Activated T-helper 2 cell treated with anti-CD3 and anti-CD28 coated beads, Interferon-gamma antibody, Interleukin-2, Interleukin-4, amounts not matched to agents 10 μg/mL and 5 μg/mL and 100 μg/mL, durations not matched to agents 14 hours and 24 hours and 36 hours (primary cell): Measurements from ENCODE around the gene KIF5B. TPM values are rescaled to one million over a fixed set of nuclear protein-coding genes. Genes with fewer than 3 reads are reported as not detected.

Source experiments
- DNase-seq: peaks from one replicate; pipeline ENCODE4 v3.0.0; 2021; ENCODE audit warnings: low spot score
- H3K27ac Mint-ChIP-seq: one replicate; pipeline ENCODE4 v1.8.0; 2021; ENCODE audit warnings: mixed read lengths
- H3K27me3 Mint-ChIP-seq: one replicate; pipeline ENCODE4 v1.8.0; 2021; ENCODE audit warnings: low read depth, mixed read lengths
- H3K36me3 Mint-ChIP-seq: one replicate; pipeline ENCODE4 v1.8.0; 2021; ENCODE audit warnings: low read depth, mixed read lengths
- H3K4me1 Mint-ChIP-seq: one replicate; pipeline ENCODE4 v1.8.0; 2021; ENCODE audit warnings: low read depth, mixed read lengths
- H3K4me3 Mint-ChIP-seq: one replicate; pipeline ENCODE4 v1.8.0; 2021; ENCODE audit warnings: low read depth, mild to moderate bottlenecking, moderate library complexity, mixed read lengths
- H3K9me3 Mint-ChIP-seq: one replicate; pipeline ENCODE4 v1.8.0; 2021; ENCODE audit warnings: mixed read lengths
- intact Hi-C: fragments of 100-400 bp; cut with micrococcal nuclease; formaldehyde crosslinking; loops from one replicate; pipeline ENCODE4 v1.15.1; 2023
- total RNA-seq: library from RNA; stranded (reverse); gene quantifications from 2 replicates; pipeline ENCODE4 v1.2.3, GENCODE V29; 2022

Gene KIF5B
- total RNA-seq, 1 donor from 2014 or later = 76.6 TPM

GRCh38 chr10:32033171-32033570 lies 23.1 kb downstream of the KIF5B start:
- Mint-ChIP-seq H3K4me1 (peaks cover 19% of the 10 kb centered on the region), H3K27me3 (no peaks in the 10 kb centered on the region), H3K27ac (no peak overlapping the region), H3K4me3 (no peak overlapping the region), H3K36me3 (peaks cover 87% of the 10 kb centered on the region), H3K9me3 (no peaks in the 10 kb centered on the region)
- DNase-seq = no peak
- intact Hi-C loops = no loop called here

- H3K27me3 Mint-ChIP-seq = no peaks in the 10 kb centered on the region
- no peak for DNase-seq
- peaks cover 13% of the 10 kb centered on the region for H3K4me1 Mint-ChIP-seq
- H3K4me3 Mint-ChIP-seq = no peak overlapping the region
- peaks cover 90% of the 10 kb centered on the region for H3K36me3 Mint-ChIP-seq
- H3K9me3 Mint-ChIP-seq = no peaks in the 10 kb centered on the region
- intact Hi-C loops = no loop called here
- H3K27ac Mint-ChIP-seq = no peak overlapping the region
Observed at GRCh38 chr10:32031920-32032319, 24.3 kb downstream of the KIF5B start.

GRCh38 chr10:32031424-32031823 lies 24.8 kb downstream of the KIF5B start:
- H3K27me3 Mint-ChIP-seq = no peaks in the 10 kb centered on the region
- H3K4me3 Mint-ChIP-seq = no peak overlapping the region
- no peaks in the 10 kb centered on the region for H3K9me3 Mint-ChIP-seq
- H3K4me1 Mint-ChIP-seq = peaks cover 13% of the 10 kb centered on the region
- no peak for DNase-seq
- intact Hi-C loops = no loop called here
- H3K36me3 Mint-ChIP-seq = peaks cover 89% of the 10 kb centered on the region
- H3K27ac Mint-ChIP-seq = peak overlapping the region; percentile 1

GRCh38 chr10:32028710-32029109 lies 27.5 kb downstream of the KIF5B start:
- Mint-ChIP-seq H3K27ac (no peak overlapping the region), H3K27me3 (no peaks in the 10 kb centered on the region), H3K36me3 (peaks cover 75% of the 10 kb centered on the region), H3K4me3 (no peak overlapping the region), H3K9me3 (no peaks in the 10 kb centered on the region), H3K4me1 (peaks cover 13% of the 10 kb centered on the region)
- intact Hi-C loops = no loop called here
- no peak for DNase-seq

GRCh38 chr10:32023264-32023663 lies 33.0 kb downstream of the KIF5B start:
- Mint-ChIP-seq H3K4me3 (no peak overlapping the region), H3K27ac (peak overlapping the region; percentile 19), H3K36me3 (peaks cover 74% of the 10 kb centered on the region), H3K27me3 (no peaks in the 10 kb centered on the region), H3K4me1 (peaks cover 4% of the 10 kb centered on the region), H3K9me3 (no peaks in the 10 kb centered on the region)
- DNase-seq = no peak
- intact Hi-C loops = no loop called here

GRCh38 chr10:32017044-32017443 lies 39.2 kb downstream of the KIF5B start:
- H3K4me1 Mint-ChIP-seq = peaks cover 3% of the 10 kb centered on the region
- no peaks in the 10 kb centered on the region for H3K27me3 Mint-ChIP-seq
- no peak for DNase-seq
- no peak overlapping the region for H3K4me3 Mint-ChIP-seq
- no peaks in the 10 kb centered on the region for H3K9me3 Mint-ChIP-seq
- peaks cover 76% of the 10 kb centered on the region for H3K36me3 Mint-ChIP-seq
- no peak overlapping the region for H3K27ac Mint-ChIP-seq
- intact Hi-C loops = no loop called here

- no peak for DNase-seq
- Mint-ChIP-seq H3K9me3 (no peaks in the 10 kb centered on the region), H3K27ac (no peak overlapping the region), H3K4me3 (no peak overlapping the region), H3K36me3 (peaks cover 72% of the 10 kb centered on the region), H3K4me1 (peaks cover 3% of the 10 kb centered on the region), H3K27me3 (no peaks in the 10 kb centered on the region)
- intact Hi-C loops = no loop called here
Observed at GRCh38 chr10:32015386-32015785, 40.8 kb downstream of the KIF5B start.

GRCh38 chr10:32007026-32007425 lies 49.2 kb downstream of the KIF5B start:
- Mint-ChIP-seq H3K36me3 (peaks cover 36% of the 10 kb centered on the region), H3K4me1 (peaks cover 6% of the 10 kb centered on the region), H3K27ac (no peak overlapping the region), H3K27me3 (no peaks in the 10 kb centered on the region), H3K9me3 (no peaks in the 10 kb centered on the region), H3K4me3 (no peak overlapping the region)
- intact Hi-C loops = no loop called here
- DNase-seq = no peak

GRCh38 chr10:32005050-32005449 lies 51.2 kb downstream of the KIF5B start:
- Mint-ChIP-seq H3K36me3 (peaks cover 24% of the 10 kb centered on the region), H3K27ac (no peak overlapping the region), H3K27me3 (no peaks in the 10 kb centered on the region), H3K4me3 (no peak overlapping the region), H3K9me3 (no peaks in the 10 kb centered on the region), H3K4me1 (peaks cover 6% of the 10 kb centered on the region)
- intact Hi-C loops = loop anchor here (2.0 kb wide), 1 partner anchor 142 kb away; no protein-coding TSS in a partner anchor
- DNase-seq = peak; percentile 14

GRCh38 chr10:32004161-32004591 lies 52.0 kb downstream of the KIF5B start:
- H3K4me3 Mint-ChIP-seq = no peak overlapping the region
- intact Hi-C loops = loop anchor here (2.0 kb wide), 1 partner anchor 141 kb away; no protein-coding TSS in a partner anchor
- no peak overlapping the region for H3K27ac Mint-ChIP-seq
- no peak for DNase-seq
- H3K27me3 Mint-ChIP-seq = no peaks in the 10 kb centered on the region
- H3K4me1 Mint-ChIP-seq = peaks cover 6% of the 10 kb centered on the region
- no peaks in the 10 kb centered on the region for H3K9me3 Mint-ChIP-seq
- H3K36me3 Mint-ChIP-seq = peaks cover 18% of the 10 kb centered on the region

GRCh38 chr10:32002531-32002930 lies 53.7 kb downstream of the KIF5B start:
- H3K36me3 Mint-ChIP-seq = peaks cover 8% of the 10 kb centered on the region
- no peak for DNase-seq
- H3K4me1 Mint-ChIP-seq = peaks cover 6% of the 10 kb centered on the region
- no peaks in the 10 kb centered on the region for H3K9me3 Mint-ChIP-seq
- intact Hi-C loops = no loop called here
- H3K27me3 Mint-ChIP-seq = no peaks in the 10 kb centered on the region
- H3K27ac Mint-ChIP-seq = no peak overlapping the region
- H3K4me3 Mint-ChIP-seq = no peak overlapping the region

GRCh38 chr10:32000937-32001336 lies 55.3 kb downstream of the KIF5B start:
- intact Hi-C loops = no loop called here

GRCh38 chr10:31999836-32000235 lies 56.4 kb downstream of the KIF5B start:
- no peaks in the 10 kb centered on the region for H3K9me3 Mint-ChIP-seq
- H3K27me3 Mint-ChIP-seq = no peaks in the 10 kb centered on the region
- H3K4me3 Mint-ChIP-seq = no peak overlapping the region
- intact Hi-C loops = no loop called here
- H3K36me3 Mint-ChIP-seq = no peaks in the 10 kb centered on the region
- H3K4me1 Mint-ChIP-seq = peaks cover 6% of the 10 kb centered on the region
- no peak overlapping the region for H3K27ac Mint-ChIP-seq
- DNase-seq = no peak

More at GRCh38 chr10:32000937-32001336, 55.3 kb downstream of the KIF5B start:
- no peak for DNase-seq
- H3K9me3 Mint-ChIP-seq = no peaks in the 10 kb centered on the region
- peaks cover 6% of the 10 kb centered on the region for H3K4me1 Mint-ChIP-seq
- no peaks in the 10 kb centered on the region for H3K27me3 Mint-ChIP-seq
- no peak overlapping the region for H3K27ac Mint-ChIP-seq
- H3K36me3 Mint-ChIP-seq = no peaks in the 10 kb centered on the region
- no peak overlapping the region for H3K4me3 Mint-ChIP-seq

GRCh38 chr10:31999070-31999660 lies 57.1 kb downstream of the KIF5B start:
- Mint-ChIP-seq H3K27ac (no peak overlapping the region), H3K4me1 (peaks cover 6% of the 10 kb centered on the region), H3K4me3 (no peak overlapping the region), H3K36me3 (no peaks in the 10 kb centered on the region), H3K27me3 (no peaks in the 10 kb centered on the region), H3K9me3 (no peaks in the 10 kb centered on the region)
- no peak for DNase-seq
- intact Hi-C loops = no loop called here
